Activated CD4-positive, CD25-positive, alpha-beta regulatory T cell treated with anti-CD3 and anti-CD28 coated beads, Interleukin-2, amount 50 U/mL, for 72 hours (primary cell): ENCODE results near the gene DSCAM.

ENCODE experiments used
- DNase-seq: peaks from one replicate; pipeline ENCODE4 v3.0.0; 2021

Gene DSCAM

GRCh38 chr21:40425981-40426380, 421.0 kb downstream of the DSCAM start:
- no peak for DNase-seq

- no peak for DNase-seq
These were observed 423.9 kb downstream of the DSCAM start for GRCh38 chr21:40422896-40423635.

GRCh38 chr21:40421121-40421520, 425.8 kb downstream of the DSCAM start:
- DNase-seq, result no peak

- no peak for DNase-seq
These were observed 430.4 kb downstream of the DSCAM start for GRCh38 chr21:40416572-40416971.

- no peak for DNase-seq
These were observed 438.4 kb downstream of the DSCAM start for GRCh38 chr21:40408561-40408960.

- DNase-seq, result no peak
These were observed 442.6 kb downstream of the DSCAM start for GRCh38 chr21:40404396-40404800.

- no peak for DNase-seq
These were observed 443.9 kb downstream of the DSCAM start for GRCh38 chr21:40402884-40403582.

GRCh38 chr21:40395732-40396131, 451.2 kb downstream of the DSCAM start:
- no peak for DNase-seq

GRCh38 chr21:40393066-40393465, 453.9 kb downstream of the DSCAM start:
- DNase-seq, result no peak

- no peak for DNase-seq
These were observed 458.9 kb downstream of the DSCAM start for GRCh38 chr21:40388046-40388445.

GRCh38 chr21:40386981-40387747, 459.8 kb downstream of the DSCAM start:
- no peak for DNase-seq

GRCh38 chr21:40386294-40386911, 460.6 kb downstream of the DSCAM start:
- peak; percentile 43 for DNase-seq

- no peak for DNase-seq
These were observed 461.1 kb downstream of the DSCAM start for GRCh38 chr21:40385883-40386282.

- DNase-seq, result no peak
These were observed 463.0 kb downstream of the DSCAM start for GRCh38 chr21:40383951-40384350.

- DNase-seq, result no peak
These were observed 465.8 kb downstream of the DSCAM start for GRCh38 chr21:40381111-40381510.

- DNase-seq, result no peak
These were observed 466.8 kb downstream of the DSCAM start for GRCh38 chr21:40379881-40380810.

- no peak for DNase-seq
These were observed 469.8 kb downstream of the DSCAM start for GRCh38 chr21:40377135-40377534.

GRCh38 chr21:40373761-40374160, 473.2 kb downstream of the DSCAM start:
- DNase-seq, result no peak

- no peak for DNase-seq
These were observed 474.5 kb downstream of the DSCAM start for GRCh38 chr21:40372506-40372905.

GRCh38 chr21:40371329-40371728, 475.6 kb downstream of the DSCAM start:
- no peak for DNase-seq

- DNase-seq, result no peak
These were observed 490.3 kb downstream of the DSCAM start for GRCh38 chr21:40356644-40357043.

- no peak for DNase-seq
These were observed 491.9 kb downstream of the DSCAM start for GRCh38 chr21:40355076-40355475.
